Measurements from ENCODE around the gene GARIN3.
"Not testable (repeated sequence)": the region's sequence is repeated elsewhere in the genome, so short reads cannot be mapped to it uniquely, and the experiment has no call there.

The GARIN3 gene

GRCh38 chr5:157166214-157167213 lies at the start of gene GARIN3:
GARIN3 (minus strand) TSS chr5:157166264; CDS start chr5:157166168, 96 bp downstream.
- peak; percentile 40 to 46 for DNase-seq

GRCh38 chr5:157215514-157216167 lies 49.6 kb upstream of the GARIN3 start:
- peak in 1 of 2 experiments; percentile 62 for DNase-seq

- DNase-seq: no peak
Observed at GRCh38 chr5:157214861-157215513, 48.9 kb upstream of the GARIN3 start.

- DNase-seq: no peak
Observed at GRCh38 chr5:157214415-157214814, 48.4 kb upstream of the GARIN3 start.

- no peak for DNase-seq
Observed at GRCh38 chr5:157213527-157214243, 47.6 kb upstream of the GARIN3 start.

GRCh38 chr5:157212307-157212706 lies 46.2 kb upstream of the GARIN3 start:
- DNase-seq: no peak

- DNase-seq: not testable (repeated sequence)
Observed at GRCh38 chr5:157210652-157211051, 44.6 kb upstream of the GARIN3 start.

- DNase-seq: no peak
Observed at GRCh38 chr5:157205708-157206107, 39.6 kb upstream of the GARIN3 start.

GRCh38 chr5:157204765-157205164 lies 38.7 kb upstream of the GARIN3 start:
- DNase-seq: no peak

- no peak for DNase-seq
Observed at GRCh38 chr5:157203417-157203816, 37.4 kb upstream of the GARIN3 start.

- DNase-seq: no peak
Observed at GRCh38 chr5:157201857-157202256, 35.8 kb upstream of the GARIN3 start.

- peak in 1 of 2 experiments; percentile 75 for DNase-seq
Observed at GRCh38 chr5:157198277-157198986, 32.4 kb upstream of the GARIN3 start.

- no peak for DNase-seq
Observed at GRCh38 chr5:157197086-157197485, 31.0 kb upstream of the GARIN3 start.

- no peak for DNase-seq
Observed at GRCh38 chr5:157196045-157196444, 30.0 kb upstream of the GARIN3 start.

GRCh38 chr5:157193699-157194424 lies 27.8 kb upstream of the GARIN3 start:
- DNase-seq: peak in 1 of 2 experiments; percentile 32

GRCh38 chr5:157189223-157189622 lies 23.2 kb upstream of the GARIN3 start:
- DNase-seq: peak; percentile 72 to 74

GRCh38 chr5:157188270-157188669 lies 22.2 kb upstream of the GARIN3 start:
- peak in 1 of 2 experiments; percentile 36 for DNase-seq

- no peak for DNase-seq
Observed at GRCh38 chr5:157187046-157187754, 21.1 kb upstream of the GARIN3 start.

GRCh38 chr5:157186309-157187045 lies 20.4 kb upstream of the GARIN3 start:
- peak; percentile 48 to 52 for DNase-seq

- not testable (repeated sequence) for DNase-seq
Observed at GRCh38 chr5:157185122-157185521, 19.1 kb upstream of the GARIN3 start.

Measured in activated T-cell treated with anti-CD3 and anti-CD28 coated beads, Interleukin-2, amount 50 U/mL, for 48 hours (primary cell).